Transverse colon (tissue), 4 donors: ENCODE results near the gene CLN6. TPM values are rescaled to one million over a fixed set of nuclear protein-coding genes. Genes with fewer than 3 reads are reported as not detected.
"Not testable (repeated sequence)": the region's sequence is repeated elsewhere in the genome, so short reads cannot be mapped to it uniquely, and the experiment has no call there.

Experiments used
- DNase-seq: peaks from one replicate; pipeline ENCODE4 v3.0.0-alpha.2; 2019
- H3K27ac ChIP-seq, 4 donors: fragments of 200-600 bp; sonication (generic); 2 replicates each; pipeline ENCODE4 v1.5.1; 2016 to 2018; ENCODE audit warnings: inconsistent platforms in 4 of 4
- H3K27me3 ChIP-seq: fragments of 200-600 bp; sonication (generic); 2 replicates; pipeline ENCODE4 v1.5.1; 2017; ENCODE audit warnings: inconsistent platforms
- H3K36me3 ChIP-seq, 4 donors: fragments of 200-600 bp; sonication (generic); 2 replicates each; pipeline ENCODE4 v1.5.1; 2017 to 2019; ENCODE audit warnings: inconsistent platforms in 4 of 4
- H3K4me1 ChIP-seq, 4 donors: fragments of 200-600 bp; sonication (generic); 2 replicates each; pipeline ENCODE4 v1.5.1; 2017 to 2020; ENCODE audit warnings: inconsistent platforms in 4 of 4
- H3K4me3 ChIP-seq, 4 donors: fragments of 200-600 bp; sonication (generic); 1 replicate in 1 of 4; 2 replicates in 3 of 4; pipeline versions ENCODE4 v1.5.1 to v1.6.1; 2017 to 2019; ENCODE audit warnings: inconsistent platforms in 4 of 4
- H3K9me3 ChIP-seq, 2 donors: fragments of 200-600 bp; sonication (generic); 2 replicates each; pipeline ENCODE4 v1.5.1; 2017 to 2019; ENCODE audit warnings: inconsistent platforms in 2 of 2
- CTCF ChIP-seq, 5 experiments: fragments of 200-600 bp in 3 of 5; fragments of 450-650 bp in 2 of 5; sonication (generic) in 3 of 5; IDR thresholded peaks; 1 replicate in 2 of 5; 2 replicates in 3 of 5; pipeline ENCODE4 v1.5.1; 2016 to 2017; ENCODE audit warnings: antibody characterized with exemption in 5 of 5, inconsistent platforms in 3 of 5, mild to moderate bottlenecking in 2 of 5, moderate library complexity in 1 of 5
- EP300 ChIP-seq: sonication (generic); formaldehyde crosslinking; IDR thresholded peaks from one replicate; pipeline ENCODE4 v1.6.1; 2017; ENCODE audit warnings: antibody characterized with exemption, low read depth
- POLR2A ChIP-seq: fragments of 450-650 bp; IDR thresholded peaks from one replicate; pipeline ENCODE4 v1.6.1; 2016; ENCODE audit warnings: antibody characterized with exemption, mild to moderate bottlenecking, moderate library complexity
- POLR2AphosphoS5 ChIP-seq, 3 donors: sonication (generic); formaldehyde crosslinking; IDR thresholded peaks; one replicate each; pipeline ENCODE4 v1.6.1; 2016; ENCODE audit warnings: antibody characterized with exemption in 3 of 3
- WGBS, 2 donors: methylation state at CpG; one replicate each; pipeline ENCODE4 v1.1.5; 2018; ENCODE audit warnings: low coverage in 1 of 2; 5-methylcytosine and 5-hydroxymethylcytosine counted together
- in situ Hi-C, 4 donors: fragments of 200-750 bp; cut with MboI; loops; one replicate each; pipeline versions ENCODE4 v1.15.0 to v1.15.1; 2017; ENCODE audit warnings: low sequenced_read_pairs in 3 of 4, low pct_ligation_motif_present in 1 of 4, low pct_unique_long_range_greater_than_20kb in 1 of 4
- intact Hi-C: fragments of 100-400 bp; cut with DNase I; formaldehyde crosslinking; loops from one replicate; pipeline ENCODE4 v1.15.1; 2023; ENCODE audit warnings: low total_unique reads
- total RNA-seq, 4 donors: library from RNA; depleted of rRNA; stranded (reverse); fragments of >200 nt; gene quantifications; one replicate each; pipeline ENCODE4 v1.1.0, GENCODE V29; 2016

Gene CLN6
- total RNA-seq, 4 donors from 2014 or later: 13.8 to 28.1 (median 18.2) TPM

GRCh38 chr15:68223171-68223570, 6.4 kb downstream of the CLN6 start:
- Histone ChIP-seq H3K9me3 (no peaks in the 10 kb centered on the region), H3K27ac (no peak overlapping the region), H3K27me3 (no peaks in the 10 kb centered on the region), H3K36me3 (no peaks in the 10 kb centered on the region), H3K4me1 (peaks cover 0 to 6% (median 5%) of the 10 kb centered on the region in 4 donors), H3K4me3 (no peak overlapping the region)
- in situ Hi-C loops: no loop called here
- DNase-seq: no peak
- no peak for TF ChIP-seq CTCF (IDR thresholded peaks at IDR 0.05)
- WGBS, 2 donors: 69 to 89% methylated on average over 3 to 6 of the region's 6 CpGs
- intact Hi-C loops: no loop called here

- H3K9me3 ChIP-seq, H3K27ac ChIP-seq, H3K4me3 ChIP-seq, in situ Hi-C loops, intact Hi-C loops, DNase-seq, H3K27me3 ChIP-seq, H3K36me3 ChIP-seq, H3K4me1 ChIP-seq: not testable (repeated sequence)
- WGBS, 2 donors: 93% methylated on average over 18 of the region's 18 CpGs; no CpG with 5 or more reads in 1 of the 2 donors
Observed at GRCh38 chr15:68222432-68222743, 7.1 kb downstream of the CLN6 start.

GRCh38 chr15:68221530-68222431, 7.7 kb downstream of the CLN6 start:
- in situ Hi-C loops, intact Hi-C loops, H3K9me3 ChIP-seq: not testable (repeated sequence)

GRCh38 chr15:68220967-68221366, 8.6 kb downstream of the CLN6 start:
- no peak for TF ChIP-seq CTCF (IDR thresholded peaks at IDR 0.05)
- TF ChIP-seq EP300: no peak
- TF ChIP-seq POLR2AphosphoS5 (IDR thresholded peaks at IDR 0.05): no peak
- no peak for TF ChIP-seq POLR2A
- 98 to 100% methylated on average over 3 to 6 of the region's 6 CpGs for WGBS, 2 donors
- no peak for DNase-seq
- Histone ChIP-seq H3K4me1 (no peaks in the 10 kb centered on the region), H3K27me3 (no peaks in the 10 kb centered on the region), H3K27ac (no peak overlapping the region), H3K9me3 (no peaks in the 10 kb centered on the region), H3K36me3 (no peaks in the 10 kb centered on the region), H3K4me3 (no peak overlapping the region)
- intact Hi-C loops: no loop called here
- in situ Hi-C loops: no loop called here

More at GRCh38 chr15:68221530-68222431, 7.7 kb downstream of the CLN6 start:
- H3K4me1 ChIP-seq, H3K27me3 ChIP-seq, H3K36me3 ChIP-seq, H3K27ac ChIP-seq, DNase-seq, H3K4me3 ChIP-seq: not testable (repeated sequence)
- 95% methylated on average over 47 of the region's 55 CpGs; no CpG with 5 or more reads in 1 of the 2 donors for WGBS, 2 donors

- H3K36me3 ChIP-seq: no peaks in the 10 kb centered on the region
- intact Hi-C loops (no loop called here), in situ Hi-C loops (no loop called here)
- H3K27me3 ChIP-seq: no peaks in the 10 kb centered on the region
- H3K4me1 ChIP-seq: no peaks in the 10 kb centered on the region
- H3K27ac ChIP-seq: no peak overlapping the region
- 98 to 100% methylated on average over 1 to 2 of the region's 2 CpGs for WGBS, 2 donors
- no peaks in the 10 kb centered on the region for H3K9me3 ChIP-seq
- H3K4me3 ChIP-seq: no peak overlapping the region
- TF ChIP-seq CTCF (IDR thresholded peaks at IDR 0.05) (no peak), POLR2A (no peak), EP300 (no peak), POLR2AphosphoS5 (IDR thresholded peaks at IDR 0.05) (no peak)
- DNase-seq: no peak
Observed at GRCh38 chr15:68220489-68220888, 9.0 kb downstream of the CLN6 start.
